HEK293 (cell line): ENCODE results near the gene CTBP2.

Source experiments
- CTCF ChIA-PET: fragments of 350-600 bp; formaldehyde crosslinking; extraction: SDS; loops from one replicate; lab custom pipeline; 2021; ENCODE audit warnings: antibody characterized with exemption; lab: Yijun Ruan, JAX
- POLR2A ChIA-PET: fragments of 300-600 bp; formaldehyde crosslinking; extraction: SDS; loops from one replicate; lab custom pipeline; 2020; ENCODE audit warnings: antibody characterized with exemption, inconsistent platforms; lab: Yijun Ruan, JAX
- H3K27ac ChIP-seq: fragments of 200-500 bp; sonication (Bioruptor generic); 2 replicates; pipeline ENCODE4 v1.5.1; 2014; ENCODE audit warnings: low read depth, low read length, control low read depth, inconsistent platforms; ENCODE audit errors: extremely low read depth
- H3K36me3 ChIP-seq, 2 experiments: fragments of 200-500 bp in 1 of 2; sonication (Bioruptor generic) in 1 of 2; 1 replicate in 1 of 2; 2 replicates in 1 of 2; pipeline ENCODE4 v1.5.1; 2014 to 2017; ENCODE audit warnings: inconsistent platforms in 2 of 2, low read length in 2 of 2; ENCODE audit not compliant: control insufficient read depth in 2 of 2, insufficient read depth in 1 of 2
- H3K4me1 ChIP-seq: fragments of 200-500 bp; sonication (Bioruptor generic); 2 replicates; pipeline ENCODE4 v1.5.1; 2014; ENCODE audit warnings: mild to moderate bottlenecking, low read length, inconsistent platforms; ENCODE audit not compliant: control insufficient read depth, insufficient read depth
- H3K4me3 ChIP-seq: 2 replicates; pipeline ENCODE4 v1.5.1; 2011; ENCODE audit warnings: low read depth, mild to moderate bottlenecking, control low read depth, low read length, moderate library complexity
- H3K9me3 ChIP-seq: fragments of 200-500 bp; sonication (Bioruptor generic); 2 replicates; pipeline ENCODE4 v1.5.1; 2014; ENCODE audit warnings: low read depth, low read length, inconsistent platforms; ENCODE audit not compliant: control insufficient read depth, insufficient read depth
- GLI4 ChIP-seq: fragments of 450-650 bp; formaldehyde crosslinking; IDR thresholded peaks from 2 replicates; pipeline ENCODE4 v1.5.1; 2016; ENCODE audit warnings: missing biosample characterization, missing genetic modification characterization
- HOXC10 ChIP-seq: sonication (generic); formaldehyde crosslinking; IDR thresholded peaks from 2 replicates; pipeline ENCODE4 v1.8.1; 2023; ENCODE audit warnings: mild to moderate bottlenecking, missing genetic modification reagents
- KLF16 ChIP-seq: fragments of 450-650 bp; formaldehyde crosslinking; IDR thresholded peaks from 2 replicates; pipeline ENCODE4 v1.5.1; 2017; ENCODE audit warnings: missing biosample characterization, missing genetic modification characterization
- OVOL3 ChIP-seq: fragments of 450-650 bp; formaldehyde crosslinking; IDR thresholded peaks from 2 replicates; pipeline ENCODE4 v1.5.1; 2016; ENCODE audit warnings: missing biosample characterization, missing genetic modification characterization
- TRIM28 ChIP-seq: IDR thresholded peaks from 2 replicates; pipeline ENCODE4 v1.6.1; 2011; ENCODE audit warnings: low read length, control low read depth, borderline replicate concordance
- YY2 ChIP-seq: fragments of 450-650 bp; formaldehyde crosslinking; IDR thresholded peaks from 2 replicates; pipeline ENCODE4 v1.5.1; 2016; ENCODE audit warnings: missing biosample characterization, missing genetic modification characterization
- ZFHX2 ChIP-seq: fragments of 450-650 bp; formaldehyde crosslinking; conservative IDR thresholded peaks from 2 replicates; pipeline ENCODE4 v1.5.1; 2016; ENCODE audit warnings: missing biosample characterization, missing genetic modification characterization
- ZIC2 ChIP-seq: fragments of 450-650 bp; formaldehyde crosslinking; IDR thresholded peaks from 2 replicates; pipeline ENCODE4 v1.5.1; 2016; ENCODE audit warnings: missing biosample characterization, missing genetic modification characterization
- ZNF140 ChIP-seq: fragments of 450-650 bp; formaldehyde crosslinking; IDR thresholded peaks from 2 replicates; pipeline ENCODE4 v1.5.1; 2016; ENCODE audit warnings: missing biosample characterization, missing genetic modification characterization
- ZNF239 ChIP-seq: fragments of 450-650 bp; formaldehyde crosslinking; IDR thresholded peaks from 2 replicates; pipeline ENCODE4 v1.5.1; 2016; ENCODE audit warnings: missing biosample characterization, missing genetic modification characterization
- ZNF341 ChIP-seq: fragments of 450-650 bp; formaldehyde crosslinking; IDR thresholded peaks from 2 replicates; pipeline ENCODE4; 2016; ENCODE audit warnings: low read depth, missing biosample characterization, missing genetic modification characterization
- ZNF529 ChIP-seq: fragments of 450-650 bp; formaldehyde crosslinking; IDR thresholded peaks from 2 replicates; pipeline ENCODE4 v1.5.1; 2017; ENCODE audit warnings: missing genetic modification characterization, missing biosample characterization; ENCODE audit not compliant: insufficient replicate concordance
- ZNF610 ChIP-seq: fragments of 450-650 bp; formaldehyde crosslinking; IDR thresholded peaks from 2 replicates; pipeline ENCODE4 v1.5.1; 2016; ENCODE audit warnings: missing biosample characterization, missing genetic modification characterization, borderline replicate concordance
- ZNF624 ChIP-seq: fragments of 450-650 bp; formaldehyde crosslinking; IDR thresholded peaks from 2 replicates; pipeline ENCODE4 v1.5.1; 2017; ENCODE audit warnings: missing biosample characterization, missing genetic modification characterization
- ZSCAN30 ChIP-seq: fragments of 450-650 bp; IDR thresholded peaks from 2 replicates; pipeline ENCODE4 v1.5.1; 2018; ENCODE audit warnings: missing biosample characterization, mild to moderate bottlenecking, missing genetic modification characterization, moderate library complexity
- TF ChIP-seq, protein P1 (sequence below): sonication (generic); formaldehyde crosslinking; IDR thresholded peaks from 2 replicates; pipeline ENCODE4 v1.8.1; 2022; ENCODE audit warnings: mild to moderate bottlenecking, moderate library complexity, missing genetic modification reagents
- TF ChIP-seq, protein P2 (sequence below): fragments of 450-650 bp; formaldehyde crosslinking; IDR thresholded peaks from 2 replicates; pipeline ENCODE4 v1.5.1; 2016; ENCODE audit warnings: missing biosample characterization, missing genetic modification characterization
- TF ChIP-seq, protein P3 (sequence below): fragments of 450-650 bp; formaldehyde crosslinking; IDR thresholded peaks from 2 replicates; pipeline ENCODE4 v1.5.1; 2017; ENCODE audit warnings: missing biosample characterization, missing genetic modification characterization
- TF ChIP-seq, protein P4 (sequence below): fragments of 450-650 bp; formaldehyde crosslinking; IDR thresholded peaks from 2 replicates; pipeline ENCODE4 v1.5.0; 2017; ENCODE audit warnings: missing biosample characterization, missing genetic modification characterization, borderline replicate concordance
- TF ChIP-seq, protein P5 (sequence below): fragments of 450-650 bp; formaldehyde crosslinking; IDR thresholded peaks from 2 replicates; pipeline ENCODE4 v1.5.1; 2016; ENCODE audit warnings: missing biosample characterization, missing genetic modification characterization
- TF ChIP-seq, protein P6 (sequence below): fragments of 450-650 bp; formaldehyde crosslinking; IDR thresholded peaks from 2 replicates; pipeline ENCODE4 v1.5.1; 2016; ENCODE audit warnings: missing biosample characterization, missing genetic modification characterization

Gene CTBP2

DNA sequence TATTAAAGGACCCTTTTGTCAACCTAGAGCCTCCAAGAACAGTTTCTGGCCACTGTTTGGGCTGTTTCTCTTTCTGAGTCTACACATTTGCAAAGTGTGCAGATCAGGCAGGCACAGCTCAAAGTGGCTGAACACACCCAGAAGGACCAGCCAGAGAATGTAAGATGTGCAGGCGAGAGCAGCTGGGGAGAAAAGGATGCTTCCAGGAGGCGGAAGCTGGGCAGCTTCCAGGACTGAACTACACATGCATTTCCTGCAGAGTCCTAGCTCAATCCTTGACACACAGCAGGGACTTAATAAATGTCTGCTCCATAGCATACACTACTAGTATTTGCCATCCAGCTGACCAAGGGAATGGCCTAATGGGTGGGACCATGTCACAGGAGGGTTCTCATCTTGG is 70.9 kb downstream of the CTBP2 start:
- ChIA-PET POLR2A (no interaction called here), CTCF (no interaction called here)
- Histone ChIP-seq H3K27ac (no peak overlapping the region), H3K4me1 (peaks cover 13% of the 10 kb centered on the region), H3K4me3 (no peak overlapping the region), H3K36me3 (peaks cover 4 to 21% of the 10 kb centered on the region in 2 experiments; a peak in 2 of 3 replicates), H3K9me3 (no peaks in the 10 kb centered on the region)
- TF ChIP-seq ZNF140 (tag by site-specific recombination) (no peak), ZIC2 (tag by site-specific recombination) (0 out of 2 replicates have a peak, but pooled peaks have one; percentile 12), GLI4 (no peak)
- TF ChIP-seq, protein P1, sequence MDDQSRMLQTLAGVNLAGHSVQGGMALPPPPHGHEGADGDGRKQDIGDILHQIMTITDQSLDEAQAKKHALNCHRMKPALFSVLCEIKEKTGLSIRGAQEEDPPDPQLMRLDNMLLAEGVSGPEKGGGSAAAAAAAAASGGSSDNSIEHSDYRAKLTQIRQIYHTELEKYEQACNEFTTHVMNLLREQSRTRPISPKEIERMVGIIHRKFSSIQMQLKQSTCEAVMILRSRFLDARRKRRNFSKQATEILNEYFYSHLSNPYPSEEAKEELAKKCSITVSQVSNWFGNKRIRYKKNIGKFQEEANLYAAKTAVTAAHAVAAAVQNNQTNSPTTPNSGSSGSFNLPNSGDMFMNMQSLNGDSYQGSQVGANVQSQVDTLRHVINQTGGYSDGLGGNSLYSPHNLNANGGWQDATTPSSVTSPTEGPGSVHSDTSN (CRISPR knock-in tag): no peak
- TF ChIP-seq, protein P2, sequence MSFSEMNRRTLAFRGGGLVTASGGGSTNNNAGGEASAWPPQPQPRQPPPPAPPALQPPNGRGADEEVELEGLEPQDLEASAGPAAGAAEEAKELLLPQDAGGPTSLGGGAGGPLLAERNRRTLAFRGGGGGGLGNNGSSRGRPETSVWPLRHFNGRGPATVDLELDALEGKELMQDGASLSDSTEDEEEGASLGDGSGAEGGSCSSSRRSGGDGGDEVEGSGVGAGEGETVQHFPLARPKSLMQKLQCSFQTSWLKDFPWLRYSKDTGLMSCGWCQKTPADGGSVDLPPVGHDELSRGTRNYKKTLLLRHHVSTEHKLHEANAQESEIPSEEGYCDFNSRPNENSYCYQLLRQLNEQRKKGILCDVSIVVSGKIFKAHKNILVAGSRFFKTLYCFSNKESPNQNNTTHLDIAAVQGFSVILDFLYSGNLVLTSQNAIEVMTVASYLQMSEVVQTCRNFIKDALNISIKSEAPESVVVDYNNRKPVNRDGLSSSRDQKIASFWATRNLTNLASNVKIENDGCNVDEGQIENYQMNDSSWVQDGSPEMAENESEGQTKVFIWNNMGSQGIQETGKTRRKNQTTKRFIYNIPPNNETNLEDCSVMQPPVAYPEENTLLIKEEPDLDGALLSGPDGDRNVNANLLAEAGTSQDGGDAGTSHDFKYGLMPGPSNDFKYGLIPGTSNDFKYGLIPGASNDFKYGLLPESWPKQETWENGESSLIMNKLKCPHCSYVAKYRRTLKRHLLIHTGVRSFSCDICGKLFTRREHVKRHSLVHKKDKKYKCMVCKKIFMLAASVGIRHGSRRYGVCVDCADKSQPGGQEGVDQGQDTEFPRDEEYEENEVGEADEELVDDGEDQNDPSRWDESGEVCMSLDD (tag by site-specific recombination): no peak

DNA sequence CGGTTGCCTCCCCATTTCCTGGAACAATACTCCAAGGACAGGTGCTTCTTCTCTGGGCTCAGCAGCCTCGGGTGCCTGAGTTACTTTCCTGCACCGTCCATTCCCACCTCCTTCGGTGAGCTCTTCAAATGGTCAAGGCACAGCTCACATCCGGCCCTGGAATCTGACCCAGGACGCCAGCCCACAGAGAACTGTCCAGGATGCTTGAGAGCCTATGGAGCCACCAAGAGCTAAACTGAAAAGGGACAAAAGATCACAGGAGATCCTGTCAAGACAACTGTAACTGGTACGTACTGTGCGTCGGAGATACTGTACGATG is 72.5 kb downstream of the CTBP2 start:
- Histone ChIP-seq H3K36me3 (peaks cover 4 to 24% of the 10 kb centered on the region in 2 experiments; a peak in 2 of 3 replicates), H3K9me3 (no peaks in the 10 kb centered on the region), H3K4me1 (peaks cover 10% of the 10 kb centered on the region), H3K4me3 (no peak overlapping the region), H3K27ac (0 out of 2 replicates have a peak overlapping the region, but pooled peaks have one; percentile 30)
- CTCF ChIA-PET: no interaction called here
- POLR2A ChIA-PET: no interaction called here
- TF ChIP-seq, protein P3, sequence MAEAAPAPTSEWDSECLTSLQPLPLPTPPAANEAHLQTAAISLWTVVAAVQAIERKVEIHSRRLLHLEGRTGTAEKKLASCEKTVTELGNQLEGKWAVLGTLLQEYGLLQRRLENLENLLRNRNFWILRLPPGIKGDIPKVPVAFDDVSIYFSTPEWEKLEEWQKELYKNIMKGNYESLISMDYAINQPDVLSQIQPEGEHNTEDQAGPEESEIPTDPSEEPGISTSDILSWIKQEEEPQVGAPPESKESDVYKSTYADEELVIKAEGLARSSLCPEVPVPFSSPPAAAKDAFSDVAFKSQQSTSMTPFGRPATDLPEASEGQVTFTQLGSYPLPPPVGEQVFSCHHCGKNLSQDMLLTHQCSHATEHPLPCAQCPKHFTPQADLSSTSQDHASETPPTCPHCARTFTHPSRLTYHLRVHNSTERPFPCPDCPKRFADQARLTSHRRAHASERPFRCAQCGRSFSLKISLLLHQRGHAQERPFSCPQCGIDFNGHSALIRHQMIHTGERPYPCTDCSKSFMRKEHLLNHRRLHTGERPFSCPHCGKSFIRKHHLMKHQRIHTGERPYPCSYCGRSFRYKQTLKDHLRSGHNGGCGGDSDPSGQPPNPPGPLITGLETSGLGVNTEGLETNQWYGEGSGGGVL (tag by site-specific recombination): no peak
- TF ChIP-seq ZFHX2 (tag by site-specific recombination): no peak
- TF ChIP-seq ZNF239: no peak
- no peak for TF ChIP-seq ZNF341
- TF ChIP-seq, protein P4, sequence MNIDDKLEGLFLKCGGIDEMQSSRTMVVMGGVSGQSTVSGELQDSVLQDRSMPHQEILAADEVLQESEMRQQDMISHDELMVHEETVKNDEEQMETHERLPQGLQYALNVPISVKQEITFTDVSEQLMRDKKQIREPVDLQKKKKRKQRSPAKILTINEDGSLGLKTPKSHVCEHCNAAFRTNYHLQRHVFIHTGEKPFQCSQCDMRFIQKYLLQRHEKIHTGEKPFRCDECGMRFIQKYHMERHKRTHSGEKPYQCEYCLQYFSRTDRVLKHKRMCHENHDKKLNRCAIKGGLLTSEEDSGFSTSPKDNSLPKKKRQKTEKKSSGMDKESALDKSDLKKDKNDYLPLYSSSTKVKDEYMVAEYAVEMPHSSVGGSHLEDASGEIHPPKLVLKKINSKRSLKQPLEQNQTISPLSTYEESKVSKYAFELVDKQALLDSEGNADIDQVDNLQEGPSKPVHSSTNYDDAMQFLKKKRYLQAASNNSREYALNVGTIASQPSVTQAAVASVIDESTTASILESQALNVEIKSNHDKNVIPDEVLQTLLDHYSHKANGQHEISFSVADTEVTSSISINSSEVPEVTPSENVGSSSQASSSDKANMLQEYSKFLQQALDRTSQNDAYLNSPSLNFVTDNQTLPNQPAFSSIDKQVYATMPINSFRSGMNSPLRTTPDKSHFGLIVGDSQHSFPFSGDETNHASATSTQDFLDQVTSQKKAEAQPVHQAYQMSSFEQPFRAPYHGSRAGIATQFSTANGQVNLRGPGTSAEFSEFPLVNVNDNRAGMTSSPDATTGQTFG (tag by site-specific recombination): no peak
- no peak for TF ChIP-seq HOXC10
- no peak for TF ChIP-seq YY2
- no peak for TF ChIP-seq ZNF624 (tag by site-specific recombination)
- no peak for TF ChIP-seq OVOL3 (tag by site-specific recombination)
- TF ChIP-seq KLF16 (tag by site-specific recombination): no peak
- TF ChIP-seq, protein P5, sequence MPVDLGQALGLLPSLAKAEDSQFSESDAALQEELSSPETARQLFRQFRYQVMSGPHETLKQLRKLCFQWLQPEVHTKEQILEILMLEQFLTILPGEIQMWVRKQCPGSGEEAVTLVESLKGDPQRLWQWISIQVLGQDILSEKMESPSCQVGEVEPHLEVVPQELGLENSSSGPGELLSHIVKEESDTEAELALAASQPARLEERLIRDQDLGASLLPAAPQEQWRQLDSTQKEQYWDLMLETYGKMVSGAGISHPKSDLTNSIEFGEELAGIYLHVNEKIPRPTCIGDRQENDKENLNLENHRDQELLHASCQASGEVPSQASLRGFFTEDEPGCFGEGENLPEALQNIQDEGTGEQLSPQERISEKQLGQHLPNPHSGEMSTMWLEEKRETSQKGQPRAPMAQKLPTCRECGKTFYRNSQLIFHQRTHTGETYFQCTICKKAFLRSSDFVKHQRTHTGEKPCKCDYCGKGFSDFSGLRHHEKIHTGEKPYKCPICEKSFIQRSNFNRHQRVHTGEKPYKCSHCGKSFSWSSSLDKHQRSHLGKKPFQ (tag by site-specific recombination): no peak
- no peak for TF ChIP-seq ZNF610 (tag by site-specific recombination)
- no peak for TF ChIP-seq TRIM28
- no peak for TF ChIP-seq ZNF529
- TF ChIP-seq, protein P6, sequence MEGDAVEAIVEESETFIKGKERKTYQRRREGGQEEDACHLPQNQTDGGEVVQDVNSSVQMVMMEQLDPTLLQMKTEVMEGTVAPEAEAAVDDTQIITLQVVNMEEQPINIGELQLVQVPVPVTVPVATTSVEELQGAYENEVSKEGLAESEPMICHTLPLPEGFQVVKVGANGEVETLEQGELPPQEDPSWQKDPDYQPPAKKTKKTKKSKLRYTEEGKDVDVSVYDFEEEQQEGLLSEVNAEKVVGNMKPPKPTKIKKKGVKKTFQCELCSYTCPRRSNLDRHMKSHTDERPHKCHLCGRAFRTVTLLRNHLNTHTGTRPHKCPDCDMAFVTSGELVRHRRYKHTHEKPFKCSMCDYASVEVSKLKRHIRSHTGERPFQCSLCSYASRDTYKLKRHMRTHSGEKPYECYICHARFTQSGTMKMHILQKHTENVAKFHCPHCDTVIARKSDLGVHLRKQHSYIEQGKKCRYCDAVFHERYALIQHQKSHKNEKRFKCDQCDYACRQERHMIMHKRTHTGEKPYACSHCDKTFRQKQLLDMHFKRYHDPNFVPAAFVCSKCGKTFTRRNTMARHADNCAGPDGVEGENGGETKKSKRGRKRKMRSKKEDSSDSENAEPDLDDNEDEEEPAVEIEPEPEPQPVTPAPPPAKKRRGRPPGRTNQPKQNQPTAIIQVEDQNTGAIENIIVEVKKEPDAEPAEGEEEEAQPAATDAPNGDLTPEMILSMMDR (tag by site-specific recombination): no peak
- TF ChIP-seq ZSCAN30: no peak
